Stromal cell of bone marrow (primary cell): Measurements from ENCODE around the gene TAF1A.
"Not testable (repeated sequence)": the region's sequence is repeated elsewhere in the genome, so short reads cannot be mapped to it uniquely, and the experiment has no call there.

Source experiments
- DNase-seq: peaks from one replicate; pipeline ENCODE4 v3.0.0-alpha.2; 2012; ENCODE audit warnings: low read depth

Gene TAF1A

DNA sequence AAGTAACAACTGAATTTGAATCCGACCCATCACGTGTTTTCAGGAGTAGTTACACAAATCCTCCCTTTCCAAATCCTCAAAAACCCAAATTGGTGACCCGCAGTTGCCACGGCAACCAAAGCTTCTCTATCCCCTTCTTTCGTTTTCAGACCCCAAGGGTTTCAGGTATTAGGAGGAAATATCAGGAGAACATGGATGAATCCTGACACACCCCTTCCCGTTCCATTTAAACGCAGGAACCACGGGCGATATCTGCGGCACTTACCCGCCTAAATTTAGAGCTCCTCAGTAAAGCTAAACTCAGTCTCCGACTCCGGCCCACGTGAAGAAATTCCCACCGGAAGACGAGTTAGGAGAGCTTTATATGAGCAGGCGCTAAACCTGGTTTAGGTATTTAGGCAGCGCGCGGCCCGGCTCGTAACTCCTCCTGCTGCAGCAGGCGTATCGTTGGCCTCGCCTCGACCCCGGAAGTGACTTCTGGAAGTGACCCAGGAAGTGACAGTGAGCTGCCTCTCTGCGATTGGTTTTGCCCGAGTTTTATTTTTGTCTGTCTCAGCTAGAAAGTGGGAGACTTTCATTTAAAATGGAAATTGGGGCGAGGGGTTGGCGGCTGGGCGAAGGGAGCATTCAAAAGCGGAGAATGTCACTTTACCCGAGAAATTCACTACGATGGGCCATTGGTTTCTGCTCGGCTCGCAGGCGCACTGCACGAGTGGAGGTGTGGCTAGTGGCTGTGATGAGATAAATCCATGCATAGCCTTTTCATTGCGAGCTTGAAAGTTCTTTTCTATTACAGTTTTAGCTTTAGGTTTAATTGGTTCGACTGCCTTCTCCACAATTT lies at the start of gene TAF1A:
TSS of gene TAF1A (minus strand) at position 472 of the 841 bp plus-strand sequence.
- DNase-seq: peak; percentile 80

DNA sequence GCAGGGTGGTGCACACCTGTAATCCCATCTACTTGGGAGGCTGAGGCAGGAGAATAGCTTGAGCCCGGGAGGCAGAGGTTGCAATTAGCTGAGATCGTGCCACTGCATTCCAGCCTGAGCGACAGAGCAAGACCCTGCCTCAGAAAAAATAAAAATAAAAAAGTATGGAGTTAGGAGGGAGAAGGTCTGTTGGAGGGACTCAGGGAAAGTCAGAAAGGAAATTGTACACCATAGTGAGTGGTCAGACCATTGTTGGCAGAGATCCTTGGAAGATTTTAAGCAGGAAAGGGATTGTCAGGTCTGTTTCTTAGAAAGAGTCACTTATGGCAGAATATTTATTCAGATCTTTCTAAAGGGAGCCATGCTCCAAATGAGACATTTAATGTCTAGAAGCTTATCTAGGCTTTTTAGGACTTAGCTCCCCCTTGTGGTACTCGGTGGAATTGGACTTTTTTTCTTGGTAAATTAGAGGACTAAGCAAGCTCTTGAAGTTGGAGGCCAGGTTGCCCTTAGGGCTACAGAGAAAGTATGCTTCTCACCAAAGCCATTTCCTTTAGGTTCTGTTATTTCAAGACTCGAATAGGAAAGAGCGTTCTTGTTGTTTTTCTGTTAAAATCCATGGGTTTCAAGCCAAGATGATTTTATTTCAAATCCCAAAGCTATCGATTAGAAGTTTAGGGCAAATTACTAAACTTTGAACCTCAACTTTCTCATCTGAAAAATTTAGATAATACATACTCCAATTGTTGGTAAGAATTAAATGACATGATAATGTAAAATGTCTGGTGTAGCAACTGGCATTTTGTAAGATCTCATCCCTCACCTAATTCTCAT lies 44.7 kb upstream of the TAF1A start:
- peak; percentile 83 for DNase-seq

DNA sequence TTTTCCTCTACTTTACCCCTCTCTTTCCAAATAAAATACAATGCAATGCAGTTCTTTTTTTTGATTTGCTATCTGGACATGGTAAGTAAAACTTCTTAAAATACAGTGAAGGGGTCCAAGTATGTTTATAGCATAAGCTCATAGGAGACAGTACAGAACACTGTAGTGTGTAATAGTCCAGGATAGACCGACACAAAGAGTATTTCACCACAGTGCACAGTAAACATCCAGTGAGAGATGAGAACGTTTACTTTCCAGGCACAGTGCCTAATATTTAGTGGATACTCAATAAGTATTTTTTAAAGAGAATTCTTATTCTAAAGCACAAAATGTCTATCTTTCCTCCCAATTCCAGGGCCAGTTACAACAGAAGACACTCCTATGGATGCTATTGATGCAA lies 43.0 kb upstream of the TAF1A start:
- no peak for DNase-seq

DNA sequence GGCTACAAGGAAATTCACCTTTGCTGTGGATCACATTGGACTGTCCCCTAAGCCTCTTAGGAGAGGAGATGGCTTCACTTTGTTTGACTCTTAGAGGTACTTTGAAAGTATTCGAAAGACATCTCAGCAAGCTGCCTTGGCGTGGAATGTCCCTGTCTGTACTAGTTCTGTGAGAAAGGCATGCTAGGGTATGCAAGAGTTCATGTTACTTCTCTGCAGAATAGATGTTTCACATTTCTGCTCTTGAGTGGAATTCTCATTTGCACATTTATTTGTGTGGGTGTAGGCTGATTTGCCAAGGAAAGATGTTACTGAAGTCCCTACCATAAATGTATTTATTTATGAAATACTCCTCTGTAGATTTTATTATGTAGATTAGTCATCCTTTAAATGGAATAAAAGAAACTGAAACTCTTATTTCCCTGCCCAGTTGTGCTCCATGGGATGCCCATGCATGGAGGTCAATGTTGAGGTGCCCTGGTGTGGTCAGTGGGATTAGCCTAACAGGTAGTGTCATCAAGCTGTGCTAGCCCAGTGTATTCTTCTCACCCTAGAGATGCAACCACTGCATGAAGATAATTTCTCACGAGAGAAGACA lies 42.0 kb upstream of the TAF1A start:
- no peak for DNase-seq

DNA sequence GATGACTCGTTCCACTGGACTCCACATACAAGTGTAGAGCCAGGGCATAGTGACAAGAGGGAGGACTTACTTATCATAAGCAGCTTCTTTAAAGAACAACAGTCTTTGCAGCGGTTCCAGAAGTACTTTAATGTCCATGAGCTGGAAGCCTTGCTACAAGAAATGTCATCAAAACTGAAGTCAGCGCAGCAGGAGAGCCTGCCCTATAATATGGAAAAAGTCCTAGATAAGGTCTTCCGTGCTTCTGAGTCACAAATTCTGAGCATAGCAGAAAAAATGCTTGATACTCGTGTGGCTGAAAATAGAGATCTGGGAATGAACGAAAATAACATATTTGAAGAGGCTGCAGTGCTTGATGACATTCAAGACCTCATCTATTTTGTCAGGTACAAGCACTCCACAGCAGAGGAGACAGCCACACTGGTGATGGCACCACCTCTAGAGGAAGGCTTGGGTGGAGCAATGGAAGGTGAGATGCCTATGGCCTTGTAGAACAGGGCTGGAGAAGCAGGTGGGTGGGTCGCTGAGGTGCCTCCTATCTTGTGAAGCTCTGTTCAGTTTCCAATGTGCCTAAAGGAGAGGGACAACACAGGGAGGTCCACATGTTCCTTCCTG lies 40.3 kb upstream of the TAF1A start:
- no peak for DNase-seq

DNA sequence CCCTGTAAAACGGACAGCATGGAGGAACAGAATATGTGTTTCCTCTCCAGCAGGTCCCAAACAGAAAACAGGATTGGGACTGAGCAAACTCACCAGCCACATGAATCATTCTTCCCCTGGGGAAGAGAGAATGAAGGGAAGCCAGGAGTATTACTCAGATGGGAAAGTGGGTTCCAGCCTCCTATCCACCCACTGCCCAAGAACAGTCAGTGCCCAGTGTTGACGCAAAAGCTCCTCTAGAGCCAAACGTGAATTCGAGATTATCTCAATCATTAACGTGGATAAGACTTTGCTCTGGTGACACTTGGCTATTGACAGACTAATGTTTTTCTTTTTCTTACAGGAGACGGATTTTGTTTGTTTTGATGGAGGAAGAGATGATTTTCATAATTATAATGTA lies 37.5 kb upstream of the TAF1A start:
- peak; percentile 96 for DNase-seq

GRCh38 chr1:222624214-222624613 lies 34.5 kb upstream of the TAF1A start:
- no peak for DNase-seq

- no peak for DNase-seq
Observed at GRCh38 chr1:222623458-222623857, 33.7 kb upstream of the TAF1A start.

DNA sequence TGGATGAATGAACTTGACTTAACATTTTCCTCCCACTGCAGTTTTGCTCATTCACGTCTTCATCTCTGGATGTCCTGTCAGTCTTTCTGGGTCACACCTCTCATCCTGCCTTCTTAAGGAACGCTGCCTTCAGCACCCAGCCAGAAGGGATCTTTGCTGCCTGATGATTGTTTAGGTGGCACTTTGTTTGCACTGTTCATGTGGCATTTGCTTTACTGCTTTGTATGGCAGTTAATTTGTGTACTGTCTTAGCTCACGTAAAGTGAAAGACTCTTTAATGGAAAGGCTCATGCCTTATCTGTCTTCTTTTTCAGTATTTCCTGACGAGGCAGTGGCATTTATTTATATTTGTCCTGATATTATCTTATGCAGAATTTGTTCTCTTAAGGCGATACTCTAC lies 33.0 kb upstream of the TAF1A start:
- DNase-seq: no peak

DNA sequence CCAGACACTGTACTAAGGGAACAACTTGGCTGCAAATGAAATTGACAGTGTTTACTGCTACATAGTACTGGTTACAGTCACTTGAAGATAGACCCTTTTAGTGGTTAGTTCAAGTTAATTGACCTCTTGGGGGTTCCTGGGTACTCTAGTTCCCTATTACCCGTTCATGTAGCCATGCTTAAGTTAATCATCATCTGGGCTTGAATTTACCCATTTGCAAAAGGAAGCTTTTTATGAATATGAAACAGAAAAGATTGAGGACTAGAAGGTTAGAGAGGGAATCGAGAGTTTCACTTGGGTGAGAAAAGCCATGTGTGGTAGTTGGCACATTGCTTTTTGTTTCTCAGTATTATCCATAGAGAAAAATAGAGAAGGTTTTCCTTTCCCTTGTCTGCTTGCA lies 30.8 kb upstream of the TAF1A start:
- no peak for DNase-seq

GRCh38 chr1:222618880-222619596 lies 29.3 kb upstream of the TAF1A start:
- no peak for DNase-seq

- DNase-seq: no peak
Observed at GRCh38 chr1:222618001-222618879, 28.5 kb upstream of the TAF1A start, which contains the start of gene MIA3. TSS of gene MIA3 (plus strand) at chr1:222618097. CDS start at chr1:222618111, 14 bp downstream.

GRCh38 chr1:222617367-222617951 lies 27.7 kb upstream of the TAF1A start:
- peak; percentile 95 for DNase-seq

GRCh38 chr1:222616525-222616924 lies 26.8 kb upstream of the TAF1A start:
- peak; percentile 80 for DNase-seq

- DNase-seq: no peak
Observed at GRCh38 chr1:222613627-222614026, 23.9 kb upstream of the TAF1A start.

DNA sequence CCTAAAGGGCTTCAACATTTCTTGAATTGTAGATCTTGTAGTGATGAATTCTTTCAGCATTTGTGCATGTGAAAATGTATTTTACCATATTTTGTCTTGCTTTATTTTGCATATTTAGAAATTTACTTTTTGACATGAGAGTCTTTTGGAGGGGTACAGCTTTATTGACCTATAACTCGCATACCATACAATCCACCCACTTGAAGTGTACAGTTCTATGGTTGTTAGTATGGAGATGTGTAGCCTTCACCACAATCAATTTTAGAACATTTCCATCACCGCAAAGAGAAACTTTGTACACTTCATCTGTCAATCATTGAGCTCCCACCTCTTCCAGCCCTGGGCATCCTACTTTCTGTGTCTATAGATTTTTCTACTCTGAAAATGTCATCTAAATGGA lies 21.0 kb upstream of the TAF1A start:
- DNase-seq: no peak

GRCh38 chr1:222609111-222609510 lies 19.4 kb upstream of the TAF1A start:
- DNase-seq: not testable (repeated sequence)

- DNase-seq: peak; percentile 28
Observed at GRCh38 chr1:222606757-222607156, 17.0 kb upstream of the TAF1A start.

DNA sequence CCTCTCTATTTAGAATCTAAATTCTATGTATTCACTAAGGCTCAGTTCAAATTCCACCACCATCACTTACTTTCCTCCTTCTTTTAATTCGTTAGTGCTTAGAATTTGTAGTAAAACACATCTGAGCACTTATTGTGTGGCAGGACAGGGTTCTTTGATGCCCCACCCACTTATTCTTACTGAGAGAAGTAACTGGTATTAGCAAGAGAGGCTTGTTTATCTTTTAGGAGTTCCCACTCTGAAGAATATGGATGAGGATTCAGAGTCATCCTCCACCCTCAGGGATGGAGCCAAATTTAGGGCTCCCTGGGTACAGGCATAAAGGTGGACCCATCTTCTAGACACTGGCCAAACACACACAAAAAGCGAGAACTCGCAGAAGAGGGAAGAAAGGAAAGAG lies 11.5 kb upstream of the TAF1A start:
- DNase-seq: no peak

GRCh38 chr1:222600281-222600680 lies 10.5 kb upstream of the TAF1A start:
- no peak for DNase-seq
